GM06990 (cell line): ENCODE measurements around the gene MMP11.

Experiments used
- DNase-seq: peaks from one replicate; pipeline ENCODE4 v3.0.0-alpha.2; 2011; ENCODE audit not compliant: insufficient read length; ENCODE audit errors: extremely low read depth
- H3K27me3 ChIP-seq: replicated peaks from 2 replicates; pipeline ENCODE4 v1.6.0; 2011; ENCODE audit warnings: low read length; ENCODE audit not compliant: control insufficient read depth, insufficient read depth
- H3K36me3 ChIP-seq: 2 replicates; pipeline ENCODE4 v1.5.1; 2011; ENCODE audit warnings: low read length; ENCODE audit not compliant: control insufficient read depth, insufficient read depth
- H3K4me3 ChIP-seq: replicated peaks from 2 replicates; pipeline ENCODE4 v1.5.1; 2011; ENCODE audit warnings: low read depth, mild to moderate bottlenecking, control low read depth, low read length
- TF ChIP-seq, protein P1 (sequence below): IDR thresholded peaks from 2 replicates; pipeline ENCODE4 v1.5.1; 2011; ENCODE audit warnings: low read length, control low read depth, mild to moderate bottlenecking, inconsistent platforms; ENCODE audit not compliant: insufficient read depth, poor library complexity, severe bottlenecking

MMP11 gene

DNA sequence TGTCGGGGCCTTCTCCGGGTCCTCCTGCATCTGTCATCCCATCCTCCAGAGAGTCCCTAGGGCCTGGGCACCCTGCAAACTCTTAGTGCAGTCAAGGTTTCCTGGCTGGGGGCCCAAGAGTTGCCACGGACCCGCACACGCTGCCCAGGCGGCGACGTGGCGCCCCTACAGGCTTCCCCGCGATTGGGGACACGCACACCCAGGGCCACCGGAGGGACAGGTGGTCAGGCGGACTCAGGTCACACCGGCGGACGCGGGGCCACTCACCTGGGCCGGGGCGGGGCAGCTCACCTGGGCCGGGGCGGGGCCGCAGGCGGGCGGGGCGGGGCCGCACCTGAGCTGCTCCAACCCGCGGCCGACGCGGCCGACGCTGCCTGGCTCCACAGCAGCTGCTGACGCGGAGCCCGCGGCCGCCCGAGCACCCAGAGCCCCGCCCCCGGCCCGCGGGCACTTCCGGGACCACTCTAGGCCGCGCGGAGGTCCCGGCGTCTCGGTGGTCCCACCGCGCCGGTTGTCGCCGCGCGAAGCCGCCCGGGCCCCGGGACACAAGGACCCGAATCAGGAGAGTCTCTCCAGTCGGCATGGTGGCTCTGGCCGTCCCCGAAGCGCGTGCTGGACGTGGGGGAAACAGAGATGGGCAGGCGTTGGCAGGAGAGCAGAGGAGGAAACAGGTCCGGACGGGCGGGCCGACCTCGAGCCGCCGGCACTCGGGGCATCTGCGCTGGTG is 21.8 kb upstream of the MMP11 start, which contains the start of gene ZNF70:
Gene ZNF70, minus strand, starts transcription at position 399 of the 727 bp plus-strand sequence. CDS start 5,972 bp downstream, outside the sequence.
- TF ChIP-seq, protein P1, sequence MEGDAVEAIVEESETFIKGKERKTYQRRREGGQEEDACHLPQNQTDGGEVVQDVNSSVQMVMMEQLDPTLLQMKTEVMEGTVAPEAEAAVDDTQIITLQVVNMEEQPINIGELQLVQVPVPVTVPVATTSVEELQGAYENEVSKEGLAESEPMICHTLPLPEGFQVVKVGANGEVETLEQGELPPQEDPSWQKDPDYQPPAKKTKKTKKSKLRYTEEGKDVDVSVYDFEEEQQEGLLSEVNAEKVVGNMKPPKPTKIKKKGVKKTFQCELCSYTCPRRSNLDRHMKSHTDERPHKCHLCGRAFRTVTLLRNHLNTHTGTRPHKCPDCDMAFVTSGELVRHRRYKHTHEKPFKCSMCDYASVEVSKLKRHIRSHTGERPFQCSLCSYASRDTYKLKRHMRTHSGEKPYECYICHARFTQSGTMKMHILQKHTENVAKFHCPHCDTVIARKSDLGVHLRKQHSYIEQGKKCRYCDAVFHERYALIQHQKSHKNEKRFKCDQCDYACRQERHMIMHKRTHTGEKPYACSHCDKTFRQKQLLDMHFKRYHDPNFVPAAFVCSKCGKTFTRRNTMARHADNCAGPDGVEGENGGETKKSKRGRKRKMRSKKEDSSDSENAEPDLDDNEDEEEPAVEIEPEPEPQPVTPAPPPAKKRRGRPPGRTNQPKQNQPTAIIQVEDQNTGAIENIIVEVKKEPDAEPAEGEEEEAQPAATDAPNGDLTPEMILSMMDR = peak; percentile 27
- peak; percentile 89 for DNase-seq
- Histone ChIP-seq H3K36me3 (no peaks in the 10 kb centered on the region), H3K27me3 (no peaks in the 10 kb centered on the region), H3K4me3 (peak within 1 kb of the TSS; percentile 80)

DNA sequence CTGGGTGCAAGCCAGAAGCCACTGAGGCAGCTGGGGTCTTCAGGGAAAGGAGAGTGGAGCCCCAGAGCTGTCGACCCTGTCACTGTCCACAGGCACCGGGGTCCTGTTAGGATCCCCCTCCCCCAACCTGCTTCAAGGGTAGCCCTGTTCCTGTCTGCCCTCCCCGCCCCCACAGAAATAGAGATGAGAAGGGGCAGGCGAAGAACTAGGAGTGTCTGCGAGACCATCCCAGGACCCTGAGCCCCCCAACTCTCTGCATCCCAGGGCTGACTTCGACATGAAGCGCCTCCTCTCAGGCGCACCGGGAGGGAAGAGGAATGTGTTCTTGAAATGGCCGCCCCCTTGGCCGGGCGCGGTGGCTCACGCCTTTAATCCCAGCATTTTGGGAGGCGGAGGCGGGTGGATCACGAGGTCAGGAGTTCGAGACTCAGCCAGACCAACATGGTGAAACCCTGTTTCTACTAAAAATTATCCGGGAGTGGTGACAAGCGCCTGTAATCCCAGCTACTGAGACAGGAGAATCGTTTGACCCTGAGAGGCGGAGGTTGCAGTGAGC is 21.1 kb upstream of the MMP11 start:
- Histone ChIP-seq H3K36me3 (no peaks in the 10 kb centered on the region), H3K4me3 (peak overlapping the region; percentile 80), H3K27me3 (no peaks in the 10 kb centered on the region)
- DNase-seq = no peak
- TF ChIP-seq, protein P1 = no peak

DNA sequence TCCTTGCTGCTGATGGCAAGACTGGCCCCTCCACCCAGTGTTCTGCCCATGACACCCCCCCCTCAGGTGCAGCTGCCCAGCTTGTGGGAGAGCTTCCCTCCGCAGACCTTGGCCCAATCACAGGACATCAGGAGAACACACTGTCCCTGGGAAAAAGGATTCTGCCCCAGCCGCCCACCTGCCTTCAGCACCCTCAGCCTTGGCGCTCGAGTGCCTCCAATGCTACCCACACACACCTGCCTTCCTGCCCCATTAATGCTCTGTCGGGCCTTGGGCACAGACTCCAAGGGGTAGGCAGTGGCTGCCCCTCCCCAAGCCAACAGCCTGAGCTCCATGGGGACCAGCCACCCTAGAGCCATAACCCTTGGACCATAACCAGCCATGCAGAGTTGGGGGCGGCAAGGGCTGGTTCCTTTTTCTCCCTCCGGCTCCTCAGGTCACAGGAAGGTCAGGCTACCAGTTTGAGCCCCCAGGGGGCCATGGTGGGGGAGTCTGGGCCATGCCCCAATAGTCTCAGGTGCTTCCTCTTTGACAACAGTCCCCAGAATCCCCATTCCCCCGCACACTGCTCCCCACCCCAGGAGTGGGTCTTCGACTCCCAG is 20.5 kb upstream of the MMP11 start:
- peak; percentile 78 for DNase-seq
- H3K4me3 ChIP-seq = peak overlapping the region; percentile 80

DNA sequence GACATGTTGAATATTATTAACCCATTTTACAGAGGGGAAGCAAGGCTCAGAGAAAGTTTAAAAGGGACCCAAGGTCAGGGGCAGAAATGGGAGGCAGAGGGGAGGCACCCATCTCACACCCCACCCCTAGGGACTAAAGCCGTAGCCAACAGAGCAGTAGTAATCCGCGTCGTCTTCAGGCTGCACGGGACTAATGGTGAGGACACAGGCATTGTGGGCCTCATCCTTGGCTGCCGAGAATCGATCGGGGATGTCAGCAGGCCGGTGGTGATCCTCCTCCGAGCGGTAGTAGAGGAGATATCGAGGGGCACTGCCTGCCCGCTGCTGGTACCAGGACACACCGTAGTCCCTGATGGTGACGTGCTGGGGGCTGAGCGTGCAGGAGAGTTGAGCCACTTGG is 19.9 kb upstream of the MMP11 start:
- H3K4me3 ChIP-seq = peak overlapping the region; percentile 8; the same call in 1 of the 2 replicates
- no peaks in the 10 kb centered on the region for H3K27me3 ChIP-seq
- no peaks in the 10 kb centered on the region for H3K36me3 ChIP-seq
- TF ChIP-seq, protein P1 = no peak
- no peak for DNase-seq

More for the DNA sequence above, 20.5 kb upstream of the MMP11 start:
- H3K36me3 ChIP-seq = no peaks in the 10 kb centered on the region
- H3K27me3 ChIP-seq = no peaks in the 10 kb centered on the region
- TF ChIP-seq, protein P1 = no peak

DNA sequence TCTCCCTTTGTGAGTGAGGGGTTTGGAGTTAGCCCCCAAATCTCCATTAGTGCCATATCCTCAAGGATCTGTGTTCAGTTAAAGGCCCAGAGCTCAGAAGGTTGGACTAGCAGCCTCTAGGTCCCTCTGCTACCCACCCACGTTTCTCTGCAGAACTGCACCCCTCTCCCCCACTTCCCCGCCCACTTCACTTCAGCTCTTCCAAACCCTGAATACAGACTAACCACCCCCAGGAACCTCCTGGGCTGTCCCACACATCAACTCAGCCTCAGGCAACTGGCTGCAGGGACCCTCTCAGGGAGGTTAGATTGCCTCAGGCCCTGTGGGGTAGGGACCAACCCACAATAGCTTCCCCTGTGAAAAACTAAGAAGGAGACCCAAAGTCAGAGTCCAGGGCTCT is 19.3 kb upstream of the MMP11 start:
- DNase-seq = no peak
- Histone ChIP-seq H3K27me3 (no peaks in the 10 kb centered on the region), H3K36me3 (no peaks in the 10 kb centered on the region), H3K4me3 (peak overlapping the region; percentile 8)
- TF ChIP-seq, protein P1 = no peak
